Measurements from ENCODE around the gene BBS7. TPM values are rescaled to one million over a fixed set of nuclear protein-coding genes. Genes with fewer than 3 reads are reported as not detected.

BBS7 gene
- total and polyA plus RNA-seq, 9 of the 15 experiments (the other 6 are each of a cell fraction or from before 2014, with no cell fraction given) = 13.4 to 25.8 (median 16.4) TPM

DNA sequence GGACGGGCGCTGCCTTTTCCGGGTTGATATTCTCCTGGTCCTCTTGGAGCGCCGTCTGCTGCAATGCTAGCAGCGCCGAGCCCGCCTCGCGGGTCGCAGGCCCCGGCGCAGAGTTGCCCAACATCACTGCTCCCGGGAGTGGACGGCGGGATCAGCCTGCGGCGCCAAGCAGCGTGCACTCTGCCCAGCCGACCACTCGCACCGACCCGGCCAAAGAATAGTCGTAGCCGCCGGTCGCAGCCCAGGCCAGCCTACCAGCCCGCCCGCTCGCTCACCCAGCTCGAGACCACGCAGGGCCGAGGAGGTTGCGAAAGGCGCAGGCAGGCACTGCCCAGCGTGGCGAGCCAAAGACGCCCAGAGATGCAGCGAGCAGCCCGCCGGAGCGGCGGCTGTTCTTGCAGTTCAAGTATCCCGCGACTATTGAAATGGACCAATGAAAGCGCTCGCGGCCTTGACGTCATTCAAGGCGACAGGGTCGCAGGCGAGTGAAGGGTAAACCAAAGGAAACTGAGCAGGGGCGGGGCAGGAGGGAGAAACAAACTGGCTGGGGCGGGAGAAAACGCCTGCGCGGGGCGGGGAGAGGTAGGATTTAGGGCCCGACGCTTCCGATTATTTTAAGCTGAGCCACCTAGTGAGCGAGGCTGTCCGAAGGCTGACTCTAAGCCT, 46.6 kb downstream of the BBS7 start, which contains the start of gene CCNA2 (continued):
- TF ChIP-seq, protein P1, sequence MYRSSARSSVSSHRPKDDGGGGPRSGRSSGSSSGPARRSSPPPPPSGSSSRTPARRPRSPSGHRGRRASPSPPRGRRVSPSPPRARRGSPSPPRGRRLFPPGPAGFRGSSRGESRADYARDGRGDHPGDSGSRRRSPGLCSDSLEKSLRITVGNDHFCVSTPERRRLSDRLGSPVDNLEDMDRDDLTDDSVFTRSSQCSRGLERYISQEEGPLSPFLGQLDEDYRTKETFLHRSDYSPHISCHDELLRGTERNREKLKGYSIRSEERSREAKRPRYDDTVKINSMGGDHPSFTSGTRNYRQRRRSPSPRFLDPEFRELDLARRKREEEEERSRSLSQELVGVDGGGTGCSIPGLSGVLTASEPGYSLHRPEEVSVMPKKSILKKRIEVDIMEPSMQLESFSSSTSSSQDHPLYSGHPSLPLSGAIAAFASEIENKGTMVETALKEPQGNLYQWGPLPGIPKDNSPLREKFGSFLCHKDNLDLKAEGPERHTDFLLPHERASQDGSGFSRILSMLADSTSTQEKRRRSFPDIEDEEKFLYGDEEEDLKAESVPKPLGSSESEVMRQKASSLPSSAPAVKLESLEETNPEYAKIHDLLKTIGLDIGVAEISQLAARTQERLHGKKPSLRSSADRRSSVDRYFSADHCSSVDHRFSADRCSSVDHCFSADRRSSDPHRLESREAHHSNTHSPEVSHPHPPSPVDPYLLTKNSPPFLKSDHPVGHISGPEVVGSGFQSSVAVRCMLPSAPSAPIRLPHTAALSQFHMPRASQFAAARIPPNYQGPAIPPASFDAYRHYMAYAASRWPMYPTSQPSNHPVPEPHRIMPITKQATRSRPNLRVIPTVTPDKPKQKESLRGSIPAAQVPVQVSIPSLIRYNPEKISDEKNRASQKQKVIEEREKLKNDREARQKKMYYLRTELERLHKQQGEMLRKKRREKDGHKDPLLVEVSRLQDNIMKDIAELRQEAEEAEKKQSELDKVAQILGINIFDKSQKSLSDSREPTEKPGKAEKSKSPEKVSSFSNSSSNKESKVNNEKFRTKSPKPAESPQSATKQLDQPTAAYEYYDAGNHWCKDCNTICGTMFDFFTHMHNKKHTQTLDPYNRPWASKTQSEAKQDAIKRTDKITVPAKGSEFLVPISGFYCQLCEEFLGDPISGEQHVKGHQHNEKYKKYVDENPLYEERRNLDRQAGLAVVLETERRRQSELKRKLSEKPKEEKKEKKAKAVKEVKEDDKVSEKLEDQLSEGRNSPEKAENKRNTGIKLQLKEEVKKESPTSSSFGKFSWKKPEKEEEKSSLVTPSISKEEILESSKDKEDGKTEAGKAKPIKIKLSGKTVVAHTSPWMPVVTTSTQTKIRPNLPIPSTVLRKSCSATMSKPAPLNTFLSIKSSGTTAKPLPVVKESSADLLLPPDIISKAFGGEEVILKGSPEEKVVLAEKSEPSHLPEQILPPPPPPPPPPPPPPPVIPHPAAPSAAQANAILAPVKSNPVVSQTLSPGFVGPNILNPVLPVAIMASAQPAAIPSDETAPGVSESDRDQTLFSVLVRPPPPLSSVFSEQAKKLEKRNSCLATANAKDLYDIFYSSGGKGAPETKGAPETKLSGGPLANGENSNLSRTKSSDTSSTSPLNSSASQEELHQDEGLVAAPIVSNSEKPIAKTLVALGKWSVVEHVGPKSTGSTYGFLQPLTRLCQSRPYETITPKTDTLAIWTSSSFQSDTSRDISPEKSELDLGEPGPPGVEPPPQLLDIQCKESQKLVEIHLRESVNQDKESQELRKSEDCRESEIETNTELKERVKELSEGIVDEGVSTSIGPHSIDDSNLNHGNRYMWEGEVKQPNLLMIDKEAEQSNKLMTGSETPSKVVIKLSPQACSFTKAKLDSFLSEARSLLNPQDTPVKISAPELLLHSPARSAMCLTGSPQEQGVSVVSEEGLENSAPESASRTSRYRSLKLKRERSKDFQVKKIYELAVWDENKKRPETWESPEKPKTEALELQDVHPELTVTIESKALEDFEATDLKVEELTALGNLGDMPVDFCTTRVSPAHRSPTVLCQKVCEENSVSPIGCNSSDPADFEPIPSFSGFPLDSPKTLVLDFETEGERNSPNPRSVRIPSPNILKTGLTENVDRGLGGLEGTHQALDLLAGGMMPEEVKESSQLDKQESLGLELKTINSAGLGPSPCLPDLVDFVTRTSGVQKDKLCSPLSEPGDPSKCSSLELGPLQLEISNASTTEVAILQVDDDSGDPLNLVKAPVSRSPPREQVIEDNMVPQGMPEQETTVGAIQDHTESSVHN (IDR thresholded peaks at IDR 0.05; ENCODE audit: borderline replicate concordance in 1 of 2, low read depth in 1 of 2) = no peak
- TF ChIP-seq, protein P2, sequence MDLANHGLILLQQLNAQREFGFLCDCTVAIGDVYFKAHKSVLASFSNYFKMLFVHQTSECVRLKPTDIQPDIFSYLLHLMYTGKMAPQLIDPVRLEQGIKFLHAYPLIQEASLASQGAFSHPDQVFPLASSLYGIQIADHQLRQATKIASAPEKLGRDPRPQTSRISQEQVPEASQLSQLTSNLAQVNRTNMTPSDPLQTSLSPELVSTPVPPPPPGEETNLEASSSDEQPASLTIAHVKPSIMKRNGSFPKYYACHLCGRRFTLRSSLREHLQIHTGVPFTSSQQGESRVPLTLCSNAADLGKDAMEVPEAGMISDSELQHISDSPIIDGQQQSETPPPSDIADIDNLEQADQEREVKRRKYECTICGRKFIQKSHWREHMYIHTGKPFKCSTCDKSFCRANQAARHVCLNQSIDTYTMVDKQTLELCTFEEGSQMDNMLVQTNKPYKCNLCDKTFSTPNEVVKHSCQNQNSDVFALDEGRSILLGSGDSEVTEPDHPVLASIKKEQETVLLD (IDR thresholded peaks at IDR 0.05) = no peak
- TF ChIP-seq, protein P3, sequence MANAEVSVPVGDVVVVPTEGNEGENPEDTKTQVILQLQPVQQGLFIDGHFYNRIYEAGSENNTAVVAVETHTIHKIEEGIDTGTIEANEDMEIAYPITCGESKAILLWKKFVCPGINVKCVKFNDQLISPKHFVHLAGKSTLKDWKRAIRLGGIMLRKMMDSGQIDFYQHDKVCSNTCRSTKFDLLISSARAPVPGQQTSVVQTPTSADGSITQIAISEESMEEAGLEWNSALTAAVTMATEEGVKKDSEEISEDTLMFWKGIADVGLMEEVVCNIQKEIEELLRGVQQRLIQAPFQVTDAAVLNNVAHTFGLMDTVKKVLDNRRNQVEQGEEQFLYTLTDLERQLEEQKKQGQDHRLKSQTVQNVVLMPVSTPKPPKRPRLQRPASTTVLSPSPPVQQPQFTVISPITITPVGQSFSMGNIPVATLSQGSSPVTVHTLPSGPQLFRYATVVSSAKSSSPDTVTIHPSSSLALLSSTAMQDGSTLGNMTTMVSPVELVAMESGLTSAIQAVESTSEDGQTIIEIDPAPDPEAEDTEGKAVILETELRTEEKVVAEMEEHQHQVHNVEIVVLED (CRISPR knock-in tag; IDR thresholded peaks at IDR 0.05) = no peak
- TF ChIP-seq ZNF717 (CRISPR knock-in tag; IDR thresholded peaks at IDR 0.05) (no peak), MTA3 (IDR thresholded peaks at IDR 0.05; ENCODE audit: borderline replicate concordance) (peak; percentile 51; the same call in 1 of the 2 replicates), NFIC (IDR thresholded peaks at IDR 0.05) (no peak)
- TF ChIP-seq, protein P4, sequence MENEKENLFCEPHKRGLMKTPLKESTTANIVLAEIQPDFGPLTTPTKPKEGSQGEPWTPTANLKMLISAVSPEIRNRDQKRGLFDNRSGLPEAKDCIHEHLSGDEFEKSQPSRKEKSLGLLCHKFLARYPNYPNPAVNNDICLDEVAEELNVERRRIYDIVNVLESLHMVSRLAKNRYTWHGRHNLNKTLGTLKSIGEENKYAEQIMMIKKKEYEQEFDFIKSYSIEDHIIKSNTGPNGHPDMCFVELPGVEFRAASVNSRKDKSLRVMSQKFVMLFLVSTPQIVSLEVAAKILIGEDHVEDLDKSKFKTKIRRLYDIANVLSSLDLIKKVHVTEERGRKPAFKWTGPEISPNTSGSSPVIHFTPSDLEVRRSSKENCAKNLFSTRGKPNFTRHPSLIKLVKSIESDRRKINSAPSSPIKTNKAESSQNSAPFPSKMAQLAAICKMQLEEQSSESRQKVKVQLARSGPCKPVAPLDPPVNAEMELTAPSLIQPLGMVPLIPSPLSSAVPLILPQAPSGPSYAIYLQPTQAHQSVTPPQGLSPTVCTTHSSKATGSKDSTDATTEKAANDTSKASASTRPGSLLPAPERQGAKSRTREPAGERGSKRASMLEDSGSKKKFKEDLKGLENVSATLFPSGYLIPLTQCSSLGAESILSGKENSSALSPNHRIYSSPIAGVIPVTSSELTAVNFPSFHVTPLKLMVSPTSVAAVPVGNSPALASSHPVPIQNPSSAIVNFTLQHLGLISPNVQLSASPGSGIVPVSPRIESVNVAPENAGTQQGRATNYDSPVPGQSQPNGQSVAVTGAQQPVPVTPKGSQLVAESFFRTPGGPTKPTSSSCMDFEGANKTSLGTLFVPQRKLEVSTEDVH (IDR thresholded peaks at IDR 0.05; ENCODE audit: low read depth, partially characterized antibody) = peak; percentile 79
- TF ChIP-seq, protein P5, sequence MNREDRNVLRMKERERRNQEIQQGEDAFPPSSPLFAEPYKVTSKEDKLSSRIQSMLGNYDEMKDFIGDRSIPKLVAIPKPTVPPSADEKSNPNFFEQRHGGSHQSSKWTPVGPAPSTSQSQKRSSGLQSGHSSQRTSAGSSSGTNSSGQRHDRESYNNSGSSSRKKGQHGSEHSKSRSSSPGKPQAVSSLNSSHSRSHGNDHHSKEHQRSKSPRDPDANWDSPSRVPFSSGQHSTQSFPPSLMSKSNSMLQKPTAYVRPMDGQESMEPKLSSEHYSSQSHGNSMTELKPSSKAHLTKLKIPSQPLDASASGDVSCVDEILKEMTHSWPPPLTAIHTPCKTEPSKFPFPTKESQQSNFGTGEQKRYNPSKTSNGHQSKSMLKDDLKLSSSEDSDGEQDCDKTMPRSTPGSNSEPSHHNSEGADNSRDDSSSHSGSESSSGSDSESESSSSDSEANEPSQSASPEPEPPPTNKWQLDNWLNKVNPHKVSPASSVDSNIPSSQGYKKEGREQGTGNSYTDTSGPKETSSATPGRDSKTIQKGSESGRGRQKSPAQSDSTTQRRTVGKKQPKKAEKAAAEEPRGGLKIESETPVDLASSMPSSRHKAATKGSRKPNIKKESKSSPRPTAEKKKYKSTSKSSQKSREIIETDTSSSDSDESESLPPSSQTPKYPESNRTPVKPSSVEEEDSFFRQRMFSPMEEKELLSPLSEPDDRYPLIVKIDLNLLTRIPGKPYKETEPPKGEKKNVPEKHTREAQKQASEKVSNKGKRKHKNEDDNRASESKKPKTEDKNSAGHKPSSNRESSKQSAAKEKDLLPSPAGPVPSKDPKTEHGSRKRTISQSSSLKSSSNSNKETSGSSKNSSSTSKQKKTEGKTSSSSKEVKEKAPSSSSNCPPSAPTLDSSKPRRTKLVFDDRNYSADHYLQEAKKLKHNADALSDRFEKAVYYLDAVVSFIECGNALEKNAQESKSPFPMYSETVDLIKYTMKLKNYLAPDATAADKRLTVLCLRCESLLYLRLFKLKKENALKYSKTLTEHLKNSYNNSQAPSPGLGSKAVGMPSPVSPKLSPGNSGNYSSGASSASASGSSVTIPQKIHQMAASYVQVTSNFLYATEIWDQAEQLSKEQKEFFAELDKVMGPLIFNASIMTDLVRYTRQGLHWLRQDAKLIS (CRISPR knock-in tag; IDR thresholded peaks at IDR 0.05) = peak; percentile 65; the same call in 1 of the 2 replicates
